GM12892 (cell line): ENCODE results near the gene SLC9A3.

Source experiments
- POLR2A ChIP-seq: IDR thresholded peaks from 2 replicates; pipeline ENCODE4 v1.6.1; 2011; ENCODE audit warnings: low read depth, low read length, control low read depth
- POLR2AphosphoS5 ChIP-seq: IDR thresholded peaks from 2 replicates; pipeline ENCODE4 v1.6.1; 2011; ENCODE audit warnings: low read depth, low read length, control low read depth
- TAF1 ChIP-seq: IDR thresholded peaks from 2 replicates; pipeline ENCODE4 v1.6.1; 2011; ENCODE audit warnings: low read depth, mild to moderate bottlenecking, control low read depth, low read length, borderline replicate concordance

- no peak for TF ChIP-seq POLR2A
- TF ChIP-seq POLR2AphosphoS5: no peak
- TF ChIP-seq TAF1: no peak
These were observed 82.3 kb downstream of the SLC9A3 start for GRCh38 chr5:441996-442334.
